Activated CD8-positive, alpha-beta memory T cell treated with anti-CD3 and anti-CD28 coated beads for 4 hours (primary cell): Measurements from ENCODE around the gene GPR84.
"Not testable (repeated sequence)": the region's sequence is repeated elsewhere in the genome, so short reads cannot be mapped to it uniquely, and the experiment has no call there.

ENCODE experiments used
- DNase-seq, 2 donors: peaks; one replicate each; pipeline ENCODE4 v3.0.0-alpha.2; 2020; ENCODE audit warnings: low read depth in 2 of 2

Gene GPR84

GRCh38 chr12:54325442-54326109 is 38.7 kb downstream of the GPR84 start:
- not testable (repeated sequence) for DNase-seq

- DNase-seq, result peak; percentile 87 to 91
These were observed 39.5 kb downstream of the GPR84 start, which contains the start of gene COPZ1 for GRCh38 chr12:54324617-54325441. TSS of gene COPZ1 (plus strand) at chr12:54325131. CDS start at chr12:54325164, 33 bp downstream.

GRCh38 chr12:54321363-54321762 is 42.9 kb downstream of the GPR84 start:
- DNase-seq, result no peak
